Hepatocyte (in vitro differentiated cells): ENCODE measurements around the gene NEDD9. TPM values are rescaled to one million over a fixed set of nuclear protein-coding genes. Genes with fewer than 3 reads are reported as not detected.

ENCODE experiments used
- DNase-seq: peaks from one replicate; pipeline ENCODE4 v3.0.0-alpha.2; 2016; ENCODE audit warnings: low spot score
- H2AFZ ChIP-seq: fragments of 200-600 bp; sonication (generic); 2 replicates; pipeline ENCODE4 v1.6.0; 2016; ENCODE audit warnings: antibody characterized with exemption, mild to moderate bottlenecking
- H3K27ac ChIP-seq: fragments of 200-600 bp; sonication (generic); 2 replicates; pipeline ENCODE4 v1.5.1; 2016; ENCODE audit warnings: mild to moderate bottlenecking
- H3K27me3 ChIP-seq: fragments of 200-600 bp; sonication (generic); 2 replicates; pipeline ENCODE4 v1.6.1; 2016
- H3K36me3 ChIP-seq: fragments of 200-600 bp; sonication (generic); replicated peaks from 2 replicates; pipeline ENCODE4 v1.5.1; 2016; ENCODE audit warnings: low read depth; ENCODE audit not compliant: insufficient read depth
- H3K4me1 ChIP-seq: fragments of 200-600 bp; sonication (generic); 2 replicates; pipeline ENCODE4 v1.5.1; 2016; ENCODE audit warnings: mild to moderate bottlenecking, moderate library complexity; ENCODE audit not compliant: insufficient read depth
- H3K4me2 ChIP-seq: fragments of 200-600 bp; sonication (generic); 2 replicates; pipeline ENCODE4 v1.6.0; 2016
- H3K4me3 ChIP-seq: fragments of 200-600 bp; sonication (generic); 2 replicates; pipeline ENCODE4 v1.5.1; 2016; ENCODE audit warnings: mild to moderate bottlenecking
- H3K79me2 ChIP-seq: fragments of 200-600 bp; sonication (generic); 2 replicates; pipeline ENCODE4 v1.6.0; 2017; ENCODE audit warnings: mild to moderate bottlenecking
- H3K9me2 ChIP-seq: fragments of 200-600 bp; sonication (generic); replicated peaks from 2 replicates; pipeline ENCODE4 v1.6.0; 2017; ENCODE audit warnings: mild to moderate bottlenecking; ENCODE audit not compliant: insufficient read depth
- H3K9me3 ChIP-seq: fragments of 200-600 bp; sonication (generic); 2 replicates; pipeline ENCODE4 v1.5.1; 2016; ENCODE audit warnings: low read depth, mild to moderate bottlenecking
- H4K20me1 ChIP-seq: fragments of 200-600 bp; sonication (generic); 2 replicates; pipeline ENCODE4 v1.6.0; 2016; ENCODE audit warnings: mild to moderate bottlenecking; ENCODE audit not compliant: insufficient read depth, poor library complexity, severe bottlenecking
- EZH2 ChIP-seq: fragments of 200-600 bp; sonication (generic); IDR thresholded peaks from 2 replicates; pipeline ENCODE4 v1.6.1; 2016; ENCODE audit warnings: antibody characterized with exemption, mild to moderate bottlenecking, borderline replicate concordance
- EZH2phosphoT487 ChIP-seq: fragments of 200-600 bp; sonication (generic); IDR thresholded peaks from one replicate; pipeline ENCODE4 v1.6.1; 2018; ENCODE audit warnings: antibody characterized with exemption, mild to moderate bottlenecking, low read depth, moderate library complexity; ENCODE audit not compliant: unreplicated experiment, severe bottlenecking
- WGBS: methylation state at CpG from one replicate; pipeline ENCODE4 v1.1.6; 2016; ENCODE audit warnings: low lambda C conversion rate; ENCODE audit errors: missing lambda C conversion rate; 5-methylcytosine and 5-hydroxymethylcytosine counted together
- polyA plus RNA-seq: library from polyadenylated mRNA; unstranded; fragments of >200 nt; fragmentation: Nextera tagmentation; extraction: Ambion mirVana; gene quantifications from 2 replicates; pipeline ENCODE4 v1.2.1, GENCODE V29; 2016
- total RNA-seq: library from RNA; depleted of rRNA; stranded (reverse); fragments of >200 nt; gene quantifications from 2 replicates; pipeline ENCODE4 v1.2.3, GENCODE V29; 2014
- TF ChIP-seq, protein P1 (sequence below): fragments of 200-600 bp; sonication (generic); IDR thresholded peaks from 2 replicates; pipeline ENCODE4 v1.5.1; 2016; ENCODE audit warnings: antibody characterized with exemption, mild to moderate bottlenecking; ENCODE audit not compliant: poor library complexity

The NEDD9 gene
- total and polyA plus RNA-seq, 2 experiments from 2014 or later: 55.1 to 59.3 TPM

DNA sequence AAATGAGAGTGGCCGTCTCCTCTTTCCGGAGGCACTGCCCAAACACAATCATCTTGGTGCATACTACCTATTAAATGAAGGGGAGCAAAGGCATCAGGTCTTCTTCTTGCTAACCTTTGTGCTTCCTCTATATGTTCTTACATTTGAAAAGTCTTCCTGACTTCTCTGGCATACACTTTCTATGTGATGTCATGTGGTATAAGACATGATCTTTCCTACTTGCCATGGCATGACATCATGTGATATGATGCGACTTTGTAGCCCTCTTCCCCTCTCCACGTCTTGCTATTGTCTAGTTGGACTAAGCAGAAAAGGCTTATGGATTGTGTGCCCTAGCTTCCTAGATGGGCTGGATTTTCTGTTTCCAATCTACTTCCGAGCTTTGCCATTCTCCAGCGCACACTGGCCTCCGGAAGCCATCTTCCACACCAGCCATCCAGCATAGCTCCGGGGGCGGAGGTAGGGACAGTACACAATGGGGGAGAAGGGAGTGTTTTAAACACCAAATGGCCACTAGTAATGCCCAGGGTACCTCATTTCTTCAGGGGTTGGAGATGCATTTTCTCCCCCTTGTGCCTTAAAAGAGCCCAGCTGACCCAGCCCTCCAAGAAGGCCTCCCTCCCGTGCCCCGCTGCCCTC lies 8.8 kb upstream of the NEDD9 start:
- Histone ChIP-seq H2AFZ (no peak overlapping the region), H3K79me2 (no peaks in the 10 kb centered on the region), H3K4me1 (peaks cover 11% of the 10 kb centered on the region), H3K9me3 (no peaks in the 10 kb centered on the region), H3K9me2 (no peaks in the 10 kb centered on the region), H3K27ac (no peak overlapping the region), H4K20me1 (no peaks in the 10 kb centered on the region), H3K4me3 (no peak overlapping the region), H3K4me2 (no peak overlapping the region), H3K36me3 (no peaks in the 10 kb centered on the region), H3K27me3 (no peaks in the 10 kb centered on the region)
- TF ChIP-seq EZH2 (no peak), EZH2phosphoT487 (no peak)
- TF ChIP-seq, protein P1, sequence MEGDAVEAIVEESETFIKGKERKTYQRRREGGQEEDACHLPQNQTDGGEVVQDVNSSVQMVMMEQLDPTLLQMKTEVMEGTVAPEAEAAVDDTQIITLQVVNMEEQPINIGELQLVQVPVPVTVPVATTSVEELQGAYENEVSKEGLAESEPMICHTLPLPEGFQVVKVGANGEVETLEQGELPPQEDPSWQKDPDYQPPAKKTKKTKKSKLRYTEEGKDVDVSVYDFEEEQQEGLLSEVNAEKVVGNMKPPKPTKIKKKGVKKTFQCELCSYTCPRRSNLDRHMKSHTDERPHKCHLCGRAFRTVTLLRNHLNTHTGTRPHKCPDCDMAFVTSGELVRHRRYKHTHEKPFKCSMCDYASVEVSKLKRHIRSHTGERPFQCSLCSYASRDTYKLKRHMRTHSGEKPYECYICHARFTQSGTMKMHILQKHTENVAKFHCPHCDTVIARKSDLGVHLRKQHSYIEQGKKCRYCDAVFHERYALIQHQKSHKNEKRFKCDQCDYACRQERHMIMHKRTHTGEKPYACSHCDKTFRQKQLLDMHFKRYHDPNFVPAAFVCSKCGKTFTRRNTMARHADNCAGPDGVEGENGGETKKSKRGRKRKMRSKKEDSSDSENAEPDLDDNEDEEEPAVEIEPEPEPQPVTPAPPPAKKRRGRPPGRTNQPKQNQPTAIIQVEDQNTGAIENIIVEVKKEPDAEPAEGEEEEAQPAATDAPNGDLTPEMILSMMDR: no peak
- DNase-seq: no peak
- WGBS: 84% methylated on average over 11 of the region's 11 CpGs

DNA sequence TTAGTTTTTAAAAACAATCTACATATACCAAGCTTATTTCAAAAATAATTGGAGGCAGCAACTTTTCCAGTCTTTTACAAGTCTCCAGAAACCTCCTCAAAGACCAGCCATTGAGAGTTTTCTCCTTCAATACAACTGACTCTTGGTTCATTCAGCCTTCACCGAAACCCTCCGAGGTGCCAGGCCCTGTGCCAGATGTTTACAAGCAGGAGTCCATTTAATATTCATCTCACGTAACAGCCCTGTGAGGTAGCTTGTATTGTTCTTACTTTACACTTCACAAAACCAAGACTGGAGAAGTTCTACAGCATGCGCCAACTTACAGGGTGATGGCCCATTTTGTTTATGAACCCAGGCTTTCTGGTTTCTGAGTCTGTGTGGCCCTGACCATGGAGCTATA lies 5.5 kb upstream of the NEDD9 start:
- no peak overlapping the region for H3K4me3 ChIP-seq
- no peaks in the 10 kb centered on the region for H3K36me3 ChIP-seq
- TF ChIP-seq EZH2: no peak
- H3K9me3 ChIP-seq: no peaks in the 10 kb centered on the region
- H3K79me2 ChIP-seq: no peaks in the 10 kb centered on the region
- H4K20me1 ChIP-seq: no peaks in the 10 kb centered on the region
- peaks cover 22% of the 10 kb centered on the region for H3K4me1 ChIP-seq
- no peaks in the 10 kb centered on the region for H3K9me2 ChIP-seq
- H3K4me2 ChIP-seq: no peak overlapping the region
- no peak for DNase-seq
- no peak overlapping the region for H3K27ac ChIP-seq
- H3K27me3 ChIP-seq: no peaks in the 10 kb centered on the region
- WGBS: 98% methylated on average over 4 of the region's 4 CpGs
- no peak overlapping the region for H2AFZ ChIP-seq

DNA sequence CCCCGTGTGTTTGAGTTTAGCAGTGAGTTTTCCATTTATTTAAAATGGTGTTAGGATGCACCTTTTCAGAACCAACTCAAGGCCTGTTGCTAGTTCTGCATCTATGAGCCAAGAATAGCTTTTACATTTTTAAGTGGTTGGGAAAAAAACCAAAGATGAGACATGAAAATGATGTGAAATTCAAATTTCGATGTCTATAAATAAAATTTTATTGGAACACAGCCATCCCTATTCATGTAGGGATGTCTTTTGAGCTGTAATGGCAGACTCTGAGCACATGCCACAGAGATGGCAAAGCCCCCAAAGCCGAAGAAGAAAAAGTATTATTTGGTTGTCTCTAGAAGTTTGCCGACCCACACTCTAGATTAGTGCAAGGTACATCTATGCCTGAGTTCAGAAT lies 5.0 kb upstream of the NEDD9 start:
- no peak overlapping the region for H3K27ac ChIP-seq
- no peak overlapping the region for H3K4me3 ChIP-seq
- no peaks in the 10 kb centered on the region for H3K9me2 ChIP-seq

DNA sequence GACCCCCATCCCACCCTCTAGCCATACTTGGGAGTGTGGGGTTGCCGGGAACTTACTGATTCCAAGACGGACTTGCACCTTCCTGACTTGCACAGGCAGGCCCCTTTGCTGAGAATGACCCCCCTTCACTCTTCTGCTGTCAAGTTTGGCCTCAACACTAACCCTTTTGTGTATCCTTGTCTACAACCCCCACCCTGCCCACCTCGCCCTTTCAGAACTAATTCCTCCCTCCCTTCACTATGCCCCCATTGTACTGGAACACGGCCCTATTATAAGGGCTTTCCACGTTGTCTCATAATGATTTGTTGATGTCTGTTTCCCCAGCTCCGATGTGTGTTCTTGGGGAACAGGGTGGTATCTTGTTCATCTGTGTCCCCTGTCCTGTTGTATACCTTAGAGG lies 4.4 kb upstream of the NEDD9 start:
- no peaks in the 10 kb centered on the region for H4K20me1 ChIP-seq
- DNase-seq: no peak
- H3K9me2 ChIP-seq: no peaks in the 10 kb centered on the region
- H3K4me3 ChIP-seq: no peak overlapping the region
- H3K27me3 ChIP-seq: no peaks in the 10 kb centered on the region
- no peak overlapping the region for H3K4me2 ChIP-seq
- H3K9me3 ChIP-seq: no peaks in the 10 kb centered on the region
- H3K27ac ChIP-seq: no peak overlapping the region
- no peaks in the 10 kb centered on the region for H3K36me3 ChIP-seq
- H3K79me2 ChIP-seq: no peaks in the 10 kb centered on the region
- no peak overlapping the region for H2AFZ ChIP-seq
- TF ChIP-seq EZH2phosphoT487: no peak
- TF ChIP-seq, protein P1: no peak
- TF ChIP-seq EZH2: no peak
- H3K4me1 ChIP-seq: peaks cover 15% of the 10 kb centered on the region
- 89% methylated on average over 6 of the region's 6 CpGs for WGBS

More for the DNA sequence above, 5.0 kb upstream of the NEDD9 start:
- Histone ChIP-seq H3K9me3 (no peaks in the 10 kb centered on the region), H3K4me1 (peaks cover 19% of the 10 kb centered on the region), H3K79me2 (no peaks in the 10 kb centered on the region), H3K4me2 (no peak overlapping the region), H3K36me3 (no peaks in the 10 kb centered on the region), H3K27me3 (no peaks in the 10 kb centered on the region), H2AFZ (no peak overlapping the region), H4K20me1 (no peaks in the 10 kb centered on the region)
- DNase-seq: no peak
- 96% methylated on average over 4 of the region's 4 CpGs for WGBS
- no peak for TF ChIP-seq EZH2
- no peak for TF ChIP-seq EZH2phosphoT487
- TF ChIP-seq, protein P1: no peak
